Bronchial epithelial cell (primary cell): ENCODE data around the gene LRRC45. TPM values are rescaled to one million over a fixed set of nuclear protein-coding genes. Genes with fewer than 3 reads are reported as not detected.

ENCODE experiments used
- DNase-seq: peaks from one replicate; pipeline ENCODE4 v3.0.0-alpha.2; 2010; ENCODE audit warnings: low read depth
- FAIRE-seq: peaks from 2 replicates; lab custom pipeline; 2011; peaks lifted over from hg19 to GRCh38; lab: Jason Lieb, UNC
- H3K27me3 ChIP-seq: 2 replicates; pipeline ENCODE4 v1.5.1; 2011; ENCODE audit warnings: low read length; ENCODE audit not compliant: control insufficient read depth, insufficient read depth
- H3K36me3 ChIP-seq: 2 replicates; pipeline ENCODE4 v1.5.1; 2011; ENCODE audit warnings: low read length; ENCODE audit not compliant: control insufficient read depth, insufficient read depth
- H3K4me3 ChIP-seq: 2 replicates; pipeline ENCODE4 v1.5.1; 2011; ENCODE audit warnings: mild to moderate bottlenecking, low read depth, low read length, control low read depth
- CTCF ChIP-seq: IDR thresholded peaks from 2 replicates; pipeline ENCODE4 v1.5.1; 2011; ENCODE audit warnings: mild to moderate bottlenecking, moderate library complexity, low read length, control low read depth, inconsistent platforms; ENCODE audit not compliant: insufficient read depth, severe bottlenecking
- total RNA-seq: library from RNA; depleted of rRNA; stranded (reverse); fragments of >200 nt; gene quantifications from 2 replicates; pipeline ENCODE4 v1.2.1, GENCODE V29; 2014

LRRC45 gene
- total RNA-seq, 1 donor from 2014 or later = 8.4 TPM

DNA sequence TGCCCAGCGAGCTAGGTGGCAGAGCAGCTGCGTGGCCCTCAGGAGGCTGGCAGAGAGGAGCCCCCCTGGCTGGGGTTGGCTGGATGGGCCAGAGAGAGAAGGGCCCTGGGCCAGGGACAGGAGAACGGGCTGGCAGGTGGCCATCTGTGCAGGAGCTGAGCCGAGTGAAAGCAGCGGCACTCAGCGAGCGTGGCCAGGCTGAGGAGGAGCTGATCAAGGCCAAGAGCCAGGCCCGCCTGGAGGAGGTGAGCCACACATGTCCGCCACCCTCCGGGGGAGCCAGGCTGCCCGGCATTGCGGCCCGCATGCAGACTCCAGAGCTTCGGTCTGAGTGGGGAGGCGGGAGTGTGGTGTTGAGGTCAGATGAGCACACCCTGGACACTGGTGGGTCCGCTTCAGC lies 6.3 kb downstream of the LRRC45 start:
- Histone ChIP-seq H3K27me3 (no peaks in the 10 kb centered on the region), H3K4me3 (no peak overlapping the region), H3K36me3 (peaks cover 5% of the 10 kb centered on the region)
- FAIRE-seq = no peak
- DNase-seq = no peak
- TF ChIP-seq CTCF = no peak

DNA sequence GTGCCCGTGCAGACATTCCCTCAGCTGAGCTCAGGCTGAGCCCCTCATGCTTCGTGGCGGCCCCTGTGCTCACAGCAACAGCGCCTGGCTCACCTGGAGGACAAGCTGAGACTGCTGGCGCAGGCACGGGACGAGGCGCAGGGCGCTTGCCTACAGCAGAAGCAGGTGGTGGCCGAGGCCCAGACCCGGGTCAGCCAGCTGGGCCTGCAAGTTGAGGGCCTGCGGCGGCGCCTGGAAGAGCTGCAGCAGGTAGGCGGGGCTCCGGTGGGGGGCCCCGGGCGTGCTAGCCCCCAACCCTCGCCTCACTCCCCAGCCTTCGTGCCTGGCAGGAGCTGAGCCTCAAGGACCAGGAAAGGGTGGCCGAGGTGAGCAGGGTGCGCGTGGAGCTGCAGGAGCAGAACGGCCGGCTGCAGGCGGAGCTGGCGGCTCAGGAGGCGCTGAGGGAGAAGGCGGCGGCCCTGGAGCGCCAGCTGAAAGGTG lies 6.9 kb downstream of the LRRC45 start:
- DNase-seq = no peak
- no peak overlapping the region for H3K4me3 ChIP-seq
- TF ChIP-seq CTCF = no peak
- H3K36me3 ChIP-seq = peaks cover 5% of the 10 kb centered on the region
- FAIRE-seq = no peak
- H3K27me3 ChIP-seq = no peaks in the 10 kb centered on the region

GRCh38 chr17:82030470-82031302 lies 7.6 kb downstream of the LRRC45 start:
- H3K36me3 ChIP-seq = peaks cover 5% of the 10 kb centered on the region
- peak; percentile 98 for TF ChIP-seq CTCF
- H3K4me3 ChIP-seq = peak overlapping the region; percentile 51
- no peaks in the 10 kb centered on the region for H3K27me3 ChIP-seq
- no peak for FAIRE-seq
- DNase-seq = peak; percentile 71

DNA sequence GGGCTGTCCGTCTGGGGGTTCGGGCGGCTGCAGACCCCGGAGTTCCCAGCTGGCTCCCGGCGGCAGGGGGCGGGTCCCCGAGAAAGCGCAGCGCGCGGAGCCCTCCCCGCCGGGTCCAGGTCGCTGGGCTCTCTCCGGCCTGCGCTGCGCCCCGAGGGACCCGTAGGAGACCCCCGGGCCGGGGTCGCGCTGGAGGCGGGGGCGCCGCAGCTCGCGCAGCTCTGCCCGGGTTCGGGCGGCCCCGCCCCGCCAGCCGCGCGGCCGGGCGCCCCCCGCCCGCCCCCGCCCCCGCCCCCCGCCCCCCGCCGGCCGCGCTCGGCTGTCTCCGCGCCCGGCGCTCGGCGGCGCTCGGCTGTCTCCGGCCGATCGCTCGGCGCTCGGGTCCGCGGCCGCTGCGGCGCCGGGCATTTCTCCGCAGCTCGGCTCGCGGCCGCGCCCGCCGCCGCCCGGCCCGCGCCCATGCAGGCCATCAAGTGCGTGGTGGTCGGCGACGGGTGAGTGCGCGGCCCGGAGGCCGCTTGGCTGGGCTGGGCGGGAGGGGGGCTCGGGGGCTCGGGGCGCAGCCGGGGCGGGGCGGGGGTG lies 8.3 kb downstream of the LRRC45 start, which contains the start of gene RAC3:
Gene RAC3, plus strand, starts transcription at position 376 of the 582 bp plus-strand sequence. Its CDS starts 84 bp downstream, at position 460.
- Histone ChIP-seq H3K4me3 (peak within 1 kb of the TSS; percentile 51), H3K27me3 (no peaks in the 10 kb centered on the region), H3K36me3 (peaks cover 9% of the 10 kb centered on the region)
- DNase-seq = no peak
- TF ChIP-seq CTCF = no peak
- no peak for FAIRE-seq

- no peak for FAIRE-seq
- no peak for TF ChIP-seq CTCF
- peak; percentile 25 for DNase-seq
These were observed 9.0 kb downstream of the LRRC45 start for GRCh38 chr17:82031885-82032627.

More at GRCh38 chr17:82031885-82032627, 9.0 kb downstream of the LRRC45 start:
- peak overlapping the region; percentile 51 for H3K4me3 ChIP-seq
- H3K27me3 ChIP-seq = no peaks in the 10 kb centered on the region
- peaks cover 10% of the 10 kb centered on the region for H3K36me3 ChIP-seq
